Measurements from ENCODE around the gene CPNE5.

CPNE5 gene

GRCh38 chr6:36838896-36839748 is at the start of gene CPNE5:
CPNE5 (minus strand) TSS chr6:36839444; CDS start chr6:36839377, 67 bp downstream.
- intact Hi-C loops (cut with DNase I) = no loop called here
- DNase-seq = peak in 36 of 42 donors; percentile 39 to 83 (median 64)

- DNase-seq = no peak
- intact Hi-C loops (cut with DNase I) = loop anchor here (10.0 kb wide), 1 partner anchor 287 kb away; the partner anchor contains the start of gene PIM1
Measured at GRCh38 chr6:36888115-36888643, 48.9 kb upstream of the CPNE5 start.

GRCh38 chr6:36886950-36887618 is 47.8 kb upstream of the CPNE5 start:
- intact Hi-C loops (cut with DNase I) = loop anchor here (10.0 kb wide), 1 partner anchor 288 kb away; the partner anchor contains the start of gene PIM1
- DNase-seq = no peak

GRCh38 chr6:36885461-36886401 is 46.5 kb upstream of the CPNE5 start, which contains the start of gene C6orf89:
C6orf89 (plus strand) TSS chr6:36885952; CDS start chr6:36899445, 13,493 bp downstream.
- DNase-seq = peak; percentile 95 to 100 (median 99)
- intact Hi-C loops (cut with DNase I) = loop anchor here (2.0 to 10.0 kb wide), 2 partner anchors 93 to 289 kb away; partner anchors contain the start of gene PIM1

- intact Hi-C loops (cut with DNase I) = loop anchor here (2.0 to 10.0 kb wide), 2 partner anchors 94 to 290 kb away; partner anchors contain the start of gene PIM1
- no peak for DNase-seq
Measured at GRCh38 chr6:36884610-36885009, 45.4 kb upstream of the CPNE5 start.

GRCh38 chr6:36875250-36875633 is 36.0 kb upstream of the CPNE5 start:
- intact Hi-C loops (cut with DNase I) = no loop called here
- no peak for DNase-seq

- peak; percentile 66 to 94 (median 83) for DNase-seq
- intact Hi-C loops (cut with DNase I) = no loop called here
Measured at GRCh38 chr6:36874443-36875249, 35.4 kb upstream of the CPNE5 start, which contains the start of gene PPIL1. PPIL1 (minus strand) TSS chr6:36874803; CDS start chr6:36874772, 31 bp downstream.

GRCh38 chr6:36873612-36874442 is 34.6 kb upstream of the CPNE5 start:
- intact Hi-C loops (cut with DNase I) = no loop called here
- peak in 2 of 42 donors; percentile 30 to 37 for DNase-seq

GRCh38 chr6:36873115-36873514 is 33.9 kb upstream of the CPNE5 start:
- intact Hi-C loops (cut with DNase I) = no loop called here
- DNase-seq = no peak

GRCh38 chr6:36871686-36872085 is 32.4 kb upstream of the CPNE5 start:
- intact Hi-C loops (cut with DNase I) = no loop called here
- DNase-seq = no peak

- intact Hi-C loops (cut with DNase I) = no loop called here
- DNase-seq = peak in 1 of 42 donors; percentile 32
Measured at GRCh38 chr6:36867471-36868224, 28.4 kb upstream of the CPNE5 start.

- DNase-seq = peak in 1 of 42 donors; percentile 36
- intact Hi-C loops (cut with DNase I) = no loop called here
Measured at GRCh38 chr6:36865835-36866234, 26.6 kb upstream of the CPNE5 start.

- intact Hi-C loops (cut with DNase I) = no loop called here
- DNase-seq = peak in 1 of 42 donors; percentile 30
Measured at GRCh38 chr6:36863670-36864540, 24.7 kb upstream of the CPNE5 start.

GRCh38 chr6:36862848-36863382 is 23.7 kb upstream of the CPNE5 start:
- intact Hi-C loops (cut with DNase I) = no loop called here
- peak in 1 of 42 donors; percentile 2 for DNase-seq

Measured in head of caudate nucleus (tissue), 42 donors.